ENCODE data around the gene ARHGAP26.
A peak's percentile ranks its signal among the peaks of the same experiment; 100 is the strongest.

The ARHGAP26 gene

GRCh38 chr5:142829801-142830220 lies 59.6 kb downstream of the ARHGAP26 start:
- Histone ChIP-seq H3K9me3 (no peaks in the 10 kb centered on the region), H3K27ac (peak overlapping the region; percentile 57), H3K4me1 (ENCODE audit: control insufficient read depth in 1 of 2, insufficient read depth in 1 of 2, low read depth in 1 of 2, low read length in 1 of 2) (peaks cover 39 to 65% of the 10 kb centered on the region in 2 experiments), H3K36me3 (no peaks in the 10 kb centered on the region), H3K27me3 (no peaks in the 10 kb centered on the region), H3K4me3 (ENCODE audit: low read depth in 1 of 2, low read length in 1 of 2) (no peak overlapping the region)
- no peak for TF ChIP-seq CTCF (IDR thresholded peaks at IDR 0.05)

GRCh38 chr5:142830241-142831008 lies 60.2 kb downstream of the ARHGAP26 start:
- no peak overlapping the region for H3K4me3 ChIP-seq (ENCODE audit: low read depth in 1 of 2, low read length in 1 of 2)
- peaks cover 39 to 58% of the 10 kb centered on the region in 2 experiments for H3K4me1 ChIP-seq (ENCODE audit: control insufficient read depth in 1 of 2, insufficient read depth in 1 of 2, low read depth in 1 of 2, low read length in 1 of 2)
- H3K27ac ChIP-seq = peak overlapping the region; percentile 57
- H3K36me3 ChIP-seq = no peaks in the 10 kb centered on the region
- no peak for TF ChIP-seq CTCF (IDR thresholded peaks at IDR 0.05)
- H3K9me3 ChIP-seq = no peaks in the 10 kb centered on the region
- no peaks in the 10 kb centered on the region for H3K27me3 ChIP-seq

GRCh38 chr5:142831009-142831383 lies 60.8 kb downstream of the ARHGAP26 start:
- no peaks in the 10 kb centered on the region for H3K9me3 ChIP-seq
- no peaks in the 10 kb centered on the region for H3K36me3 ChIP-seq
- H3K27ac ChIP-seq = peak overlapping the region; percentile 57
- no peak overlapping the region for H3K4me3 ChIP-seq (ENCODE audit: low read depth in 1 of 2, low read length in 1 of 2)
- no peaks in the 10 kb centered on the region for H3K27me3 ChIP-seq
- H3K4me1 ChIP-seq (ENCODE audit: control insufficient read depth in 1 of 2, insufficient read depth in 1 of 2, low read depth in 1 of 2, low read length in 1 of 2) = peaks cover 39 to 53% of the 10 kb centered on the region in 2 experiments
- no peak for TF ChIP-seq CTCF (IDR thresholded peaks at IDR 0.05)

- Histone ChIP-seq H3K27me3 (no peaks in the 10 kb centered on the region), H3K4me1 (ENCODE audit: control insufficient read depth in 1 of 2, insufficient read depth in 1 of 2, low read depth in 1 of 2, low read length in 1 of 2) (peaks cover 37 to 53% of the 10 kb centered on the region in 2 experiments), H3K36me3 (no peaks in the 10 kb centered on the region), H3K4me3 (ENCODE audit: low read depth in 1 of 2, low read length in 1 of 2) (no peak overlapping the region), H3K27ac (peak overlapping the region; percentile 51), H3K9me3 (no peaks in the 10 kb centered on the region)
- TF ChIP-seq CTCF (IDR thresholded peaks at IDR 0.05) = no peak
These were observed 62.1 kb downstream of the ARHGAP26 start for GRCh38 chr5:142832263-142832662.

- H3K4me1 ChIP-seq (ENCODE audit: control insufficient read depth in 1 of 2, insufficient read depth in 1 of 2, low read depth in 1 of 2, low read length in 1 of 2) = peaks cover 39 to 55% of the 10 kb centered on the region in 2 experiments
- H3K27ac ChIP-seq = no peak overlapping the region
- TF ChIP-seq CTCF (IDR thresholded peaks at IDR 0.05) = no peak
- H3K4me3 ChIP-seq (ENCODE audit: low read depth in 1 of 2, low read length in 1 of 2) = no peak overlapping the region
- no peaks in the 10 kb centered on the region for H3K27me3 ChIP-seq
- H3K36me3 ChIP-seq = no peaks in the 10 kb centered on the region
- H3K9me3 ChIP-seq = no peaks in the 10 kb centered on the region
These were observed 63.6 kb downstream of the ARHGAP26 start for GRCh38 chr5:142833517-142834449.

Data from neutrophil (primary cell).